OCI-LY7 (cell line): Measurements from ENCODE around the gene CNKSR2.

ENCODE experiments used
- CTCF ChIP-seq: fragments of 200-600 bp; sonication (generic); conservative IDR thresholded peaks from 2 replicates; pipeline ENCODE4 v1.5.1; 2014; ENCODE audit warnings: mild to moderate bottlenecking, antibody characterized with exemption, low read length, moderate library complexity, mixed read lengths
- EZH2phosphoT487 ChIP-seq: fragments of 200-600 bp; sonication (generic); IDR thresholded peaks from 2 replicates; pipeline ENCODE4 v1.6.1; 2018; ENCODE audit warnings: low read depth, borderline replicate concordance, mild to moderate bottlenecking, mixed run types, antibody characterized with exemption, low read length, moderate library complexity, mixed read lengths

- no peak for TF ChIP-seq CTCF
- no peak for TF ChIP-seq EZH2phosphoT487
These were observed 324.1 kb downstream of the CNKSR2 start for GRCh38 chrX:21698272-21698671.
